ENCODE data around the gene KLF6. TPM values are rescaled to one million over a fixed set of nuclear protein-coding genes. Genes with fewer than 3 reads are reported as not detected.

The KLF6 gene
- total RNA-seq, 1 donor from 2014 or later, result 247 TPM

- H3K27ac ChIP-seq, result no peak overlapping the region
Measured at GRCh38 chr10:3748484-3748883, 36.5 kb downstream of the KLF6 start.

DNA sequence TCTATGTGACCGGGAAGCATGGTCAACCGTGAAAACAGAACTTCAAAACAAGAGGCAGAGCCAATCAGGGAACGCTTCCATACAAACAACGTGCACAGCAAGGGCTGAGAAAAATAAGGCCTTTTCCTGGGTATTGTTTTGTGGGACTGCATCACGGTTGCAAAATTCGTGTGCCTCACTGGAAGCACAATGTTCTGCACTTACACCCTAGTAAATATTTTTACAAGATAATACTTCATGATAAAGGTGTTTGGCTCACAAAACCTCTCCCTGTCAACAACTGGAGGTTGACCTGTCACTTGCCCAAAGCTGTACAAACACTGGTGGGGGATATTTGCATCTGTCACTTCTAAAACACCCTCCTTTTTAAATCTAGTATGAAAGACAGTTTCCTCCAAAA lies 37.0 kb downstream of the KLF6 start:
- ATAC-seq (no peak), DNase-seq (no peak)
- no peaks in the 10 kb centered on the region for H3K36me3 ChIP-seq
- H3K27ac ChIP-seq, result peak overlapping the region; percentile 58
- peaks cover 28% of the 10 kb centered on the region for H3K4me1 ChIP-seq
- no peaks in the 10 kb centered on the region for H3K9me3 ChIP-seq
- no peaks in the 10 kb centered on the region for H3K27me3 ChIP-seq
- TF ChIP-seq, protein P1, sequence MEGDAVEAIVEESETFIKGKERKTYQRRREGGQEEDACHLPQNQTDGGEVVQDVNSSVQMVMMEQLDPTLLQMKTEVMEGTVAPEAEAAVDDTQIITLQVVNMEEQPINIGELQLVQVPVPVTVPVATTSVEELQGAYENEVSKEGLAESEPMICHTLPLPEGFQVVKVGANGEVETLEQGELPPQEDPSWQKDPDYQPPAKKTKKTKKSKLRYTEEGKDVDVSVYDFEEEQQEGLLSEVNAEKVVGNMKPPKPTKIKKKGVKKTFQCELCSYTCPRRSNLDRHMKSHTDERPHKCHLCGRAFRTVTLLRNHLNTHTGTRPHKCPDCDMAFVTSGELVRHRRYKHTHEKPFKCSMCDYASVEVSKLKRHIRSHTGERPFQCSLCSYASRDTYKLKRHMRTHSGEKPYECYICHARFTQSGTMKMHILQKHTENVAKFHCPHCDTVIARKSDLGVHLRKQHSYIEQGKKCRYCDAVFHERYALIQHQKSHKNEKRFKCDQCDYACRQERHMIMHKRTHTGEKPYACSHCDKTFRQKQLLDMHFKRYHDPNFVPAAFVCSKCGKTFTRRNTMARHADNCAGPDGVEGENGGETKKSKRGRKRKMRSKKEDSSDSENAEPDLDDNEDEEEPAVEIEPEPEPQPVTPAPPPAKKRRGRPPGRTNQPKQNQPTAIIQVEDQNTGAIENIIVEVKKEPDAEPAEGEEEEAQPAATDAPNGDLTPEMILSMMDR (IDR thresholded peaks at IDR 0.05), result no peak
- intact Hi-C loops (cut with DNase I), result no loop called here
- peak overlapping the region; percentile 9 for H3K4me3 ChIP-seq

More at GRCh38 chr10:3748484-3748883, 36.5 kb downstream of the KLF6 start:
- intact Hi-C loops (cut with DNase I), result no loop called here
- Histone ChIP-seq H3K4me3 (no peak overlapping the region), H3K27me3 (no peaks in the 10 kb centered on the region), H3K4me1 (peaks cover 28% of the 10 kb centered on the region), H3K9me3 (no peaks in the 10 kb centered on the region), H3K36me3 (no peaks in the 10 kb centered on the region)
- DNase-seq, result no peak
- ATAC-seq, result no peak
- TF ChIP-seq, protein P1 (IDR thresholded peaks at IDR 0.05), result no peak

DNA sequence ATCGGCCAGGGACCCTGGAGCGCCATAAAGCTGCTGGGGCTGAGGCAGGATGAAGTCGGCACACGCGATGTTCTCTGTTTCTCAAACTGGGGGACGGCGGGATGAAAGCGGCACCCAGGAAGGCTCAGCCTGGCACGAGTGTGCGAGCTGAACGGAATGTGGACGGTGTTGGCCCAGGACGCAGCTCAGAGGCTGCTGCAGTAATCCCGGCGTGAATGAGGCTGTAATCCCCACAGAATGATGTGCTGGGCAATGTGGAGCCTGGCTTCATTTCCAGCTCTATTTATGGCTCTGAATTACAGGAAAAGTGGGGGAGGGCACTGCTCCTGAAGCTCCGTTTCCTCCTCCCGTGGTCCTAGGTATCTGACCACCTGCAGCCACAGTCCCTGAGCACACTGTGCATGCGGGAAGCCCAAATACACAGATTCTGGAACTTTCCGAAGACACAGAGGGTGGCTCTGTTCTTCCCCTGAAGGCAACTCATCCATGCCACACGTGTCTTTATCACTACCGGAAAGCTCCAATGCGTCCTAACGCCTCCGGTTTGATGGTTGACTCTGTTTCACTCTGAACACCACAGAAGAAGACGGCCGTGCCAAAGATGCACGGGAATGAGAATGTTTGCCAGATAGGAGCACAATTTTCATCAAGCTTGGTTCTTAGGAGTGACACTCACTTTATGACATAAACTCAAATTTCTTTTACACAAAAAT lies 37.6 kb downstream of the KLF6 start:
- Histone ChIP-seq H3K36me3 (no peaks in the 10 kb centered on the region), H3K9me3 (no peaks in the 10 kb centered on the region), H3K4me3 (peak overlapping the region; percentile 9), H3K27me3 (no peaks in the 10 kb centered on the region), H3K4me1 (peaks cover 28% of the 10 kb centered on the region), H3K27ac (peak overlapping the region; percentile 58)
- DNase-seq, result no peak
- TF ChIP-seq, protein P1 (IDR thresholded peaks at IDR 0.05), result no peak
- intact Hi-C loops (cut with DNase I), result no loop called here
- ATAC-seq, result peak; percentile 25

DNA sequence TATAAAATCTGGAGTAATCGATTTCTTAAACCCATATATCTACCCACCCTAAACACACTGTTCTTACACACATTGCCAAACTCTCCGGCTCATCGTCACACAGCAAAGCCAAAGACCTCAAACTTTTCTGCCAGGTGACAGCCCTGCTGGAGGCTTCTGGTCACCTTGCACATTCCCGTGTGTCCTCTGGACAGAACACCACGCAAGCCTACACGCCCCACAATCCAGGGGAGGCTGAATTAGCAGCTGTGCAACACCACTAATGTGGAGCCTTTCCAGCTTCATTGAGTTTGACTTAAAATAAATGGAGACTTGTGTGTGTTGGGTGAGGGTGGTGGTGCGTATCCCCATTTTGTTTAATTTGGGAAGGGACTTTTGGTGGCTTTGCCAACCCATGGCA lies 38.4 kb downstream of the KLF6 start:
- Histone ChIP-seq H3K27me3 (no peaks in the 10 kb centered on the region), H3K4me1 (peaks cover 28% of the 10 kb centered on the region), H3K27ac (no peak overlapping the region), H3K4me3 (no peak overlapping the region), H3K9me3 (no peaks in the 10 kb centered on the region), H3K36me3 (no peaks in the 10 kb centered on the region)
- TF ChIP-seq, protein P1 (IDR thresholded peaks at IDR 0.05), result no peak
- no peak for ATAC-seq
- intact Hi-C loops (cut with DNase I), result no loop called here
- no peak for DNase-seq

DNA sequence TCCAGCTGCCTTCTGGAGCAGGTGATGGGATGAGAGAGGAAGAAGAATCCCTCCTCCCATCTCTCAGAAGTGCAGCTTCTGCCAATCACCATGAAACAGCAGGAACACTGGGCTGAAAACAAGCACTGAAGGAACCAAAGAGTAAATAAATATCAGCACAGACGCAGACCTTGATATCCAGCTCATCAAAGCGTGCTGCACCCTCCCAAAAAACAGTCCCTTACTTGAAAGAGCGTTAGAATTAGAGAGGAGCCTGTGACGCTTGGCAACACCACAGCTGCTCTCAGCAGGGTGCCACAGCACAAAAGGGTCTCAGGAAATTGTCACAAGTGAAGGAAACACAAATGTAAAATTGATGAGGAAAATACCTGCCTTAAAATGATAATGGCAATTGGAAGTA lies 39.5 kb downstream of the KLF6 start:
- H3K4me3 ChIP-seq, result no peak overlapping the region
- no peaks in the 10 kb centered on the region for H3K27me3 ChIP-seq
- no peaks in the 10 kb centered on the region for H3K9me3 ChIP-seq
- DNase-seq (no peak), ATAC-seq (no peak)
- no peak overlapping the region for H3K27ac ChIP-seq
- H3K4me1 ChIP-seq, result peaks cover 27% of the 10 kb centered on the region
- TF ChIP-seq, protein P1 (IDR thresholded peaks at IDR 0.05), result no peak
- intact Hi-C loops (cut with DNase I), result no loop called here
- H3K36me3 ChIP-seq, result no peaks in the 10 kb centered on the region
